GM08714 (cell line): ENCODE measurements around the gene HOXD13.
A peak's percentile ranks its signal among the peaks of the same experiment; 100 is the strongest.

Source experiments
- H3K4me3 ChIP-seq: fragments of 200-500 bp; sonication (Bioruptor generic); 2 replicates; pipeline ENCODE4 v1.5.1; 2014; ENCODE audit warnings: mild to moderate bottlenecking, low read length, inconsistent platforms
- ZNF274 ChIP-seq: IDR thresholded peaks from 2 replicates; pipeline ENCODE4 v1.6.1; 2012; ENCODE audit warnings: mild to moderate bottlenecking, low read depth, low read length

Gene HOXD13

GRCh38 chr2:176096243-176096985 lies 3.9 kb downstream of the HOXD13 start:
- H3K4me3 ChIP-seq, result peak overlapping the region; percentile 44; the same call in 1 of the 2 replicates
- TF ChIP-seq ZNF274, result no peak

- no peak for TF ChIP-seq ZNF274
- H3K4me3 ChIP-seq, result peak overlapping the region; percentile 44; the same call in 1 of the 2 replicates
These were observed 4.7 kb downstream of the HOXD13 start for GRCh38 chr2:176096986-176097819.

GRCh38 chr2:176097820-176098365 lies 5.4 kb downstream of the HOXD13 start:
- no peak for TF ChIP-seq ZNF274
- H3K4me3 ChIP-seq, result no peak overlapping the region

GRCh38 chr2:176098366-176099158 lies 6.0 kb downstream of the HOXD13 start:
- TF ChIP-seq ZNF274, result no peak
- no peak overlapping the region for H3K4me3 ChIP-seq

GRCh38 chr2:176099159-176099727 lies 6.7 kb downstream of the HOXD13 start:
- no peak for TF ChIP-seq ZNF274
- no peak overlapping the region for H3K4me3 ChIP-seq

- no peak within 1 kb of the TSS for H3K4me3 ChIP-seq
- no peak for TF ChIP-seq ZNF274
These were observed 7.4 kb downstream of the HOXD13 start, which contains the start of gene HOXD12 for GRCh38 chr2:176099728-176100546. HOXD12 (plus strand) TSS chr2:176099795; CDS start chr2:176099802, 7 bp downstream.

- H3K4me3 ChIP-seq, result no peak overlapping the region
- no peak for TF ChIP-seq ZNF274
These were observed 8.1 kb downstream of the HOXD13 start for GRCh38 chr2:176100547-176101140.

- no peak for TF ChIP-seq ZNF274
- H3K4me3 ChIP-seq, result no peak overlapping the region
These were observed 8.8 kb downstream of the HOXD13 start for GRCh38 chr2:176101216-176101830.

GRCh38 chr2:176101842-176102241 lies 9.3 kb downstream of the HOXD13 start:
- no peak overlapping the region for H3K4me3 ChIP-seq
- no peak for TF ChIP-seq ZNF274

GRCh38 chr2:176102309-176102866 lies 9.9 kb downstream of the HOXD13 start:
- no peak for TF ChIP-seq ZNF274
- H3K4me3 ChIP-seq, result no peak overlapping the region

- TF ChIP-seq ZNF274, result no peak
- no peak overlapping the region for H3K4me3 ChIP-seq
These were observed 10.7 kb downstream of the HOXD13 start for GRCh38 chr2:176103194-176103593.
